Tibial artery (tissue), 4 donors: Measurements from ENCODE around the gene TIMM50.

Experiments used
- DNase-seq, 2 donors: peaks; one replicate each; pipeline ENCODE4 v3.0.0-alpha.2; 2019
- H3K27ac ChIP-seq, 2 donors: fragments of 200-600 bp; sonication (generic) in 1 of 2; 1 replicate in 1 of 2; 2 replicates in 1 of 2; pipeline ENCODE4 v1.5.1; 2018 to 2019; ENCODE audit warnings: mild to moderate bottlenecking in 1 of 2
- H3K27me3 ChIP-seq, 2 donors: fragments of 200-600 bp; sonication (generic) in 1 of 2; one replicate each; pipeline versions ENCODE4 v1.5.1 to v1.6.0; 2016 to 2019
- H3K36me3 ChIP-seq, 3 donors: fragments of 200-600 bp; sonication (generic) in 2 of 3; one replicate each; pipeline ENCODE4 v1.5.1; 2016 to 2019; ENCODE audit warnings: mild to moderate bottlenecking in 2 of 3
- H3K4me1 ChIP-seq, 4 donors: fragments of 200-600 bp; sonication (generic) in 2 of 4; 1 replicate in 3 of 4; 2 replicates in 1 of 4; pipeline ENCODE4 v1.5.1; 2016 to 2019
- H3K4me3 ChIP-seq, 2 donors: fragments of 200-600 bp; sonication (generic) in 1 of 2; 1 replicate in 1 of 2; 2 replicates in 1 of 2; pipeline ENCODE4 v1.5.1; 2018 to 2019; ENCODE audit warnings: mild to moderate bottlenecking in 2 of 2
- H3K9me3 ChIP-seq, 3 donors: fragments of 200-600 bp; sonication (generic) in 1 of 3; one replicate each; pipeline ENCODE4 v1.5.1; 2016 to 2019
- CTCF ChIP-seq, 2 experiments: fragments of 200-600 bp in 1 of 2; fragments of 450-650 bp in 1 of 2; IDR thresholded peaks; one replicate each; pipeline ENCODE4 v1.5.1; 2017 to 2019; ENCODE audit warnings: antibody characterized with exemption in 2 of 2, mild to moderate bottlenecking in 1 of 2, moderate library complexity in 1 of 2
- intact Hi-C: fragments of 100-400 bp; cut with DNase I; formaldehyde crosslinking; loops from one replicate; pipeline ENCODE4 v1.15.0; 2023; ENCODE audit warnings: low total_unique reads

Gene TIMM50

GRCh38 chr19:39533791-39534190 is 53.2 kb downstream of the TIMM50 start:
- Histone ChIP-seq H3K27me3 (no peaks in the 10 kb centered on the region), H3K36me3 (no peaks in the 10 kb centered on the region), H3K4me1 (peaks cover 0 to 41% (median 28%) of the 10 kb centered on the region in 4 donors), H3K27ac (no peak overlapping the region), H3K9me3 (no peaks in the 10 kb centered on the region), H3K4me3 (no peak overlapping the region)
- no peak for DNase-seq
- TF ChIP-seq CTCF (IDR thresholded peaks at IDR 0.05) = no peak
- intact Hi-C loops = loop anchor here (5.0 kb wide), 2 partner anchors 61 to 91 kb away; no protein-coding TSS in a partner anchor

- H3K36me3 ChIP-seq = no peaks in the 10 kb centered on the region
- H3K4me3 ChIP-seq = peak overlapping the region; percentile 77 to 86
- H3K4me1 ChIP-seq = peaks cover 0 to 21% (median 13%) of the 10 kb centered on the region in 4 donors
- H3K9me3 ChIP-seq = no peaks in the 10 kb centered on the region
- no peak for DNase-seq
- peak overlapping the region; percentile 95 for H3K27ac ChIP-seq
- no peaks in the 10 kb centered on the region for H3K27me3 ChIP-seq
- intact Hi-C loops = loop anchor here (2.0 kb wide), 1 partner anchor 56 kb away; no protein-coding TSS in a partner anchor
- TF ChIP-seq CTCF (IDR thresholded peaks at IDR 0.05) = no peak
These were observed 58.5 kb downstream of the TIMM50 start for GRCh38 chr19:39539165-39539517.

- Histone ChIP-seq H3K27me3 (peaks cover 0 to 2% of the 10 kb centered on the region in 2 donors), H3K27ac (peak within 1 kb of the TSS; percentile 95), H3K9me3 (no peaks in the 10 kb centered on the region), H3K36me3 (no peaks in the 10 kb centered on the region), H3K4me3 (peak within 1 kb of the TSS; percentile 77 to 86), H3K4me1 (peaks cover 0 to 21% (median 13%) of the 10 kb centered on the region in 4 donors)
- intact Hi-C loops = loop anchor here (2.0 kb wide), 1 partner anchor 57 kb away; no protein-coding TSS in a partner anchor
- DNase-seq = peak; percentile 94 to 96
- TF ChIP-seq CTCF (IDR thresholded peaks at IDR 0.05) = peak; percentile 88 to 91
These were observed 59.1 kb downstream of the TIMM50 start, which contains the start of gene EID2 for GRCh38 chr19:39539518-39540332. Gene EID2 (minus strand): TSS chr19:39540161. CDS start chr19:39540079, 82 bp downstream.

GRCh38 chr19:39540333-39540673 is 59.7 kb downstream of the TIMM50 start:
- TF ChIP-seq CTCF (IDR thresholded peaks at IDR 0.05) = no peak
- intact Hi-C loops = no loop called here
- Histone ChIP-seq H3K36me3 (no peaks in the 10 kb centered on the region), H3K27ac (peak overlapping the region; percentile 95), H3K9me3 (no peaks in the 10 kb centered on the region), H3K4me3 (peak overlapping the region; percentile 77 to 86), H3K27me3 (peaks cover 0 to 2% of the 10 kb centered on the region in 2 donors), H3K4me1 (peaks cover 0 to 21% (median 13%) of the 10 kb centered on the region in 4 donors)
- DNase-seq = no peak
